ENCODE measurements around the gene OR5B2.
"Not testable (repeated sequence)": the region's sequence is repeated elsewhere in the genome, so short reads cannot be mapped to it uniquely, and the experiment has no call there.

Gene OR5B2

GRCh38 chr11:58406774-58407173 lies 21.1 kb downstream of the OR5B2 start, which contains the start of gene OR5B3:
Gene OR5B3, minus strand, starts transcription at chr11:58406874. Its CDS starts 3,465 bp downstream, at chr11:58403409.
- peaks cover 8% of the 10 kb centered on the region for H3K9me3 ChIP-seq (ENCODE audit: insufficient read depth, low read depth, low read length)
- no peaks in the 10 kb centered on the region for H3K27me3 ChIP-seq (ENCODE audit: insufficient read depth, low read length)
- H3K4me3 ChIP-seq (ENCODE audit: low read length): no peak within 1 kb of the TSS
- H3K27ac ChIP-seq (ENCODE audit: low read length): no peak within 1 kb of the TSS
- H3K4me1 ChIP-seq (ENCODE audit: insufficient read depth, low read length): no peaks in the 10 kb centered on the region
- no peaks in the 10 kb centered on the region for H3K36me3 ChIP-seq (ENCODE audit: insufficient read depth, low read depth, low read length)
- H3K9ac ChIP-seq (ENCODE audit: low read depth, low read length): no peak within 1 kb of the TSS

- not testable (repeated sequence) for H3K9me3 ChIP-seq (ENCODE audit: insufficient read depth, low read depth, low read length); H3K27me3 ChIP-seq (ENCODE audit: insufficient read depth, low read length); H3K27ac ChIP-seq (ENCODE audit: low read length); H3K4me3 ChIP-seq (ENCODE audit: low read length); H3K4me1 ChIP-seq (ENCODE audit: insufficient read depth, low read length); H3K9ac ChIP-seq (ENCODE audit: low read depth, low read length); H3K36me3 ChIP-seq (ENCODE audit: insufficient read depth, low read depth, low read length)
Measured at GRCh38 chr11:58399622-58400021, 28.3 kb downstream of the OR5B2 start.

DNA sequence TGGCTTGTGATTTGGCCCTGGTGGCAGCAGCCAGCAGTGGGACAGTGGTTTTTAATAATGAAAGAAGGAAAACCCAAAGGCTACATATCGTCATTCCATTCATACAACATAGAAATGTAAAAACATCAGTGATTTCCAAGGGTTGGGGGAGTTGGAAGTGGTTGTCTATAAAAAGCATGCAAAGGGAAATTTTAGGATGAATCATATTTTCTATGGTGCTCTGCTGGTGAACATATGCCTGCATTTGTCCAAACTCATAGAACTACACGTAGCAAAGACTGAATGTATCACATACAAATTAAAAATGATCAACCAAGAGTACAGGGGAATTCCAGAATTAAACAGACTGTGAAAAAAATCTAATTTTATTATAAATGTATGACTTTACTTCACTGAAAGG lies 32.3 kb downstream of the OR5B2 start:
- Histone ChIP-seq H3K4me3 (ENCODE audit: low read length) (no peak overlapping the region), H3K9ac (ENCODE audit: low read depth, low read length) (no peak overlapping the region), H3K4me1 (ENCODE audit: insufficient read depth, low read length) (no peaks in the 10 kb centered on the region), H3K9me3 (ENCODE audit: insufficient read depth, low read depth, low read length) (peaks cover 8% of the 10 kb centered on the region), H3K27ac (ENCODE audit: low read length) (no peak overlapping the region), H3K27me3 (ENCODE audit: insufficient read depth, low read length) (no peaks in the 10 kb centered on the region), H3K36me3 (ENCODE audit: insufficient read depth, low read depth, low read length) (no peaks in the 10 kb centered on the region)

DNA sequence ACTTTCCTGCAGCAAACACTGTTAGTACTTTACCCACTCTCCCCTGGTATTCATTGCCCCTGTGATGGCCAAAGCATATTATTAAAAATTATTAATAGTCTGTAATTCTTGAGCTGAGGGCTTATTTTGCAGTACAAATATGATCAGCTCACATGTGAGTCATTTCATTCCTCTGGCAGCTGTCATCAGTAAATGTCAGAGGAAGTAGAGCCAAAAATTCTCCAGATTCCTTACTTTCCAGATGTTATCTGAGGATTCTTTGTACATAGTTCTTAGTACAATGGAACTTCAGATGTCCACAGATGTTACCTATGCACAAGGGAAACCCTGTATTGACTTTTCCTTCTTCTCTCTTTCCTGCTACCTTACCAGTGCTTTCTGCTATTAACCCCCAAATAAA lies 33.7 kb downstream of the OR5B2 start:
- Histone ChIP-seq H3K4me3 (ENCODE audit: low read length) (no peak overlapping the region), H3K36me3 (ENCODE audit: insufficient read depth, low read depth, low read length) (no peaks in the 10 kb centered on the region), H3K4me1 (ENCODE audit: insufficient read depth, low read length) (no peaks in the 10 kb centered on the region), H3K9me3 (ENCODE audit: insufficient read depth, low read depth, low read length) (peaks cover 8% of the 10 kb centered on the region), H3K27me3 (ENCODE audit: insufficient read depth, low read length) (no peaks in the 10 kb centered on the region), H3K9ac (ENCODE audit: low read depth, low read length) (no peak overlapping the region), H3K27ac (ENCODE audit: low read length) (no peak overlapping the region)

GRCh38 chr11:58392746-58393145 lies 35.2 kb downstream of the OR5B2 start:
- no peaks in the 10 kb centered on the region for H3K36me3 ChIP-seq (ENCODE audit: insufficient read depth, low read depth, low read length)
- H3K27ac ChIP-seq (ENCODE audit: low read length): no peak overlapping the region
- no peak overlapping the region for H3K4me3 ChIP-seq (ENCODE audit: low read length)
- no peak overlapping the region for H3K9ac ChIP-seq (ENCODE audit: low read depth, low read length)
- H3K9me3 ChIP-seq (ENCODE audit: insufficient read depth, low read depth, low read length): peaks cover 8% of the 10 kb centered on the region
- no peaks in the 10 kb centered on the region for H3K27me3 ChIP-seq (ENCODE audit: insufficient read depth, low read length)
- no peaks in the 10 kb centered on the region for H3K4me1 ChIP-seq (ENCODE audit: insufficient read depth, low read length)

GRCh38 chr11:58391879-58392278 lies 36.0 kb downstream of the OR5B2 start:
- H3K4me3 ChIP-seq (ENCODE audit: low read length): no peak overlapping the region

DNA sequence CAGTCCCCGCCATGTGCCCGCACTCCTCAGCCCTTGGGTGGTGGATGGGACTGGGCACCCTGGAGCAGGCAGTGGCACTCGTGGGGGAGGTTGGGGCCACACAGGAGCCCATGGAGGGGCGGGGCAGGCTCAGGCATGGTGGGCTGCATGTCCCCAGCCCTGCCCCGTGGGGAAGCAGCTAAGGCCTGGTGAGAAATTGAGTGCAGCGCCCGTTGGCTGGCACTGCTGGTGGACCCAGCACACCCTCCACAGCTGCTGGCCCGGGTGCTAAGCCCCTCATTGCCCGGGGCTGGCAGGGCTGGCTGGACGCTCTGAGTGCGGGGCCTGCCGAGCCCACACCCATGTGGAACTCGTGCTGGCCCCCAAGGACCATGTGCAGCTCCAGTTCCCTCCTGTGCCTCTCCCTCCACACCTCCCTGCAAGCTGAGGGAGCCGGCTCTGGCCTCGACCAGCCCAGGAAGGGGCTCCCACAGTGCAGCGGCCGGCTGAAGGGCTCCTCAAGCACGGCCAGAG lies 37.3 kb downstream of the OR5B2 start:
- no peaks in the 10 kb centered on the region for H3K36me3 ChIP-seq (ENCODE audit: insufficient read depth, low read depth, low read length)
- no peaks in the 10 kb centered on the region for H3K4me1 ChIP-seq (ENCODE audit: insufficient read depth, low read length)
- no peak overlapping the region for H3K9ac ChIP-seq (ENCODE audit: low read depth, low read length)
- H3K9me3 ChIP-seq (ENCODE audit: insufficient read depth, low read depth, low read length): peaks cover 8% of the 10 kb centered on the region
- H3K27ac ChIP-seq (ENCODE audit: low read length): no peak overlapping the region
- no peak overlapping the region for H3K4me3 ChIP-seq (ENCODE audit: low read length)
- no peaks in the 10 kb centered on the region for H3K27me3 ChIP-seq (ENCODE audit: insufficient read depth, low read length)

More at GRCh38 chr11:58391879-58392278, 36.0 kb downstream of the OR5B2 start:
- no peak overlapping the region for H3K27ac ChIP-seq (ENCODE audit: low read length)
- H3K36me3 ChIP-seq (ENCODE audit: insufficient read depth, low read depth, low read length): no peaks in the 10 kb centered on the region
- no peak overlapping the region for H3K9ac ChIP-seq (ENCODE audit: low read depth, low read length)
- H3K4me1 ChIP-seq (ENCODE audit: insufficient read depth, low read length): no peaks in the 10 kb centered on the region
- no peaks in the 10 kb centered on the region for H3K27me3 ChIP-seq (ENCODE audit: insufficient read depth, low read length)
- H3K9me3 ChIP-seq (ENCODE audit: insufficient read depth, low read depth, low read length): peaks cover 8% of the 10 kb centered on the region

Measured in iPS-20b (cell line).